ENCODE data around the gene RASGEF1B. TPM values are rescaled to one million over a fixed set of nuclear protein-coding genes. Genes with fewer than 3 reads are reported as not detected.

The RASGEF1B gene
- total RNA-seq, 1 experiment from 2014 or later: 8.1 TPM

DNA sequence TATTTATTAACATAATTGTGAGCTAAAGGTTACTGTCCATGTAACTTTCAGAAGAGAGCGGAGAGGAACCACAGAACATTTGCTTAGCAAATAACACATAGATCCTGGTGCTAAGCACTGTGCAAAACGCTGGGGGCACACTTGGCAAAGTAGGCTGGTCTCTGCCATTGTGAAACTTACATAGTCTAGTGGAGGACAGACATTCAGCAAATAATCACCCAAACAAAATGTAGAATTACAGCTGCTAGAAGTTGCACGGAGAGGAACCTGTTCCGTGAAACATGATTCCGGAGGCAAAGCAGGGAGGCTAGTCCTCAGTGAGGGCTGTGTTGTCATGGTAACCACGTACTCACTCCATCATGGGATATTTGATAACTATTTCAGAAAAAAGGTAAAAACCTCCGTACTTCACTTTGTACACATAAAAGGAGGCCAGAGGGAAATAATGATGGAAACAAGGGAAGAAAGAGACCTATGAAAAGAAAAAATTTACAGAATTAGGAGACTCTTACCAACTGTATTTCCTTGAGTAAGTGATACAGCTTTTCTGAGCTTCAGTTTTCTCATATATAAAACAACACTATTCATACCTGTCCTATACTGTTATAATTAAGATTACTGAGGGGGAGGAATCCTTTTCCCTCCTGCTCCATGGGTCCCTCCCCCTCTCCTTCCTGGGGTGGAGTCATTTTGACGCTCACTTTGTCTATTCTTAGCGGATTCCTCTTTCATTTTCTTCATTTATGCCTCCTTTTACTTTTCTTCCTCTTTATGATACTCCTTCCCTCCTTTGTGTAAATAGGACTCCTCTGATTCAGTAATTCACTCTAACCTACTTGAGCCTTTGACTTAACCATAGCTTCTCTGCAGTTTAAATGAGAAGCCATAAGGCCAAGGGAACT, 825 bp upstream of the RASGEF1B start:
- BruUV-seq (replicated peaks): no TSS peak
- no peaks in the 10 kb centered on the region for H3K9me3 ChIP-seq (ENCODE audit: low read depth, low read length, poor library complexity, severe bottlenecking)
- CTCF ChIA-PET: interaction anchor here (1.7 kb wide), 1 partner anchor 796 kb away, joined by 6 read pairs; no protein-coding TSS in a partner anchor
- no peak overlapping the region for H3K27ac ChIP-seq (ENCODE audit: low read depth, low read length, poor library complexity, severe bottlenecking)
- H3K4me3 ChIP-seq (ENCODE audit: low read depth, low read length, poor library complexity, severe bottlenecking): peak overlapping the region; percentile 69
- no peaks in the 10 kb centered on the region for H3K36me3 ChIP-seq (ENCODE audit: insufficient read depth, low read length, poor library complexity, severe bottlenecking)
- POLR2A ChIA-PET (ENCODE audit: low non-redundant PET): interaction anchor here (0.6 kb wide), 1 partner anchor 293 kb away, joined by 4 read pairs; no protein-coding TSS in a partner anchor
- DNase-seq (ENCODE audit: low spot score): peak; percentile 67
- peaks cover 5% of the 10 kb centered on the region for H3K4me1 ChIP-seq (ENCODE audit: insufficient read depth, low read length, poor library complexity, severe bottlenecking)
- H3K27me3 ChIP-seq (replicated peaks; ENCODE audit: insufficient read depth, low read depth, low read length, poor library complexity): no peaks in the 10 kb centered on the region
- intact Hi-C loops (cut with micrococcal nuclease; ENCODE audit: unreplicated experiment): no loop called here
- TF ChIP-seq, protein P1, sequence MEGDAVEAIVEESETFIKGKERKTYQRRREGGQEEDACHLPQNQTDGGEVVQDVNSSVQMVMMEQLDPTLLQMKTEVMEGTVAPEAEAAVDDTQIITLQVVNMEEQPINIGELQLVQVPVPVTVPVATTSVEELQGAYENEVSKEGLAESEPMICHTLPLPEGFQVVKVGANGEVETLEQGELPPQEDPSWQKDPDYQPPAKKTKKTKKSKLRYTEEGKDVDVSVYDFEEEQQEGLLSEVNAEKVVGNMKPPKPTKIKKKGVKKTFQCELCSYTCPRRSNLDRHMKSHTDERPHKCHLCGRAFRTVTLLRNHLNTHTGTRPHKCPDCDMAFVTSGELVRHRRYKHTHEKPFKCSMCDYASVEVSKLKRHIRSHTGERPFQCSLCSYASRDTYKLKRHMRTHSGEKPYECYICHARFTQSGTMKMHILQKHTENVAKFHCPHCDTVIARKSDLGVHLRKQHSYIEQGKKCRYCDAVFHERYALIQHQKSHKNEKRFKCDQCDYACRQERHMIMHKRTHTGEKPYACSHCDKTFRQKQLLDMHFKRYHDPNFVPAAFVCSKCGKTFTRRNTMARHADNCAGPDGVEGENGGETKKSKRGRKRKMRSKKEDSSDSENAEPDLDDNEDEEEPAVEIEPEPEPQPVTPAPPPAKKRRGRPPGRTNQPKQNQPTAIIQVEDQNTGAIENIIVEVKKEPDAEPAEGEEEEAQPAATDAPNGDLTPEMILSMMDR (conservative IDR thresholded peaks at IDR 0.05; ENCODE audit: low read depth, low read length): peak; percentile 34; the same call in 1 of the 2 replicates
- no peak for TF ChIP-seq EZH2 (IDR thresholded peaks at IDR 0.05; ENCODE audit: borderline replicate concordance, low read depth, low read length, poor library complexity, severe bottlenecking)

DNA sequence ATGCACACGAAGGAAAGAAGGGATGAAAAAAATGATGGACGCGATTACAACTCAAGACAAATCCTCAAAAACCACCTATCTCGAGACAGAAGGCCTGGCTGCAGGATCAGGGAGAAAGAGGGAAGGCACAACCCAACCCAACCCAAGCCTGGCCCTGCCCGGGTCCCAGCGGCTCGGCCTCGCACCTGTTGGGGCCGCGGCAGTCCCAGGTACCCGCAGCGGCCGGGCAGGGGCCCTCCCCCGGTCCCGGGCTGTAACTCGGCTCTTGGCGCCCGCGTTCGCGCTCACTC, 464 bp downstream of the RASGEF1B start:
- no peak for TF ChIP-seq EZH2 (IDR thresholded peaks at IDR 0.05; ENCODE audit: borderline replicate concordance, low read depth, low read length, poor library complexity, severe bottlenecking)
- TF ChIP-seq, protein P1 (conservative IDR thresholded peaks at IDR 0.05; ENCODE audit: low read depth, low read length): no peak
- DNase-seq (ENCODE audit: low spot score): no peak
- Histone ChIP-seq H3K27ac (ENCODE audit: low read depth, low read length, poor library complexity, severe bottlenecking) (peak overlapping the region; percentile 71), H3K4me3 (ENCODE audit: low read depth, low read length, poor library complexity, severe bottlenecking) (peak overlapping the region; percentile 69), H3K27me3 (replicated peaks; ENCODE audit: insufficient read depth, low read depth, low read length, poor library complexity) (no peaks in the 10 kb centered on the region), H3K9me3 (ENCODE audit: low read depth, low read length, poor library complexity, severe bottlenecking) (no peaks in the 10 kb centered on the region), H3K36me3 (ENCODE audit: insufficient read depth, low read length, poor library complexity, severe bottlenecking) (no peaks in the 10 kb centered on the region), H3K4me1 (ENCODE audit: insufficient read depth, low read length, poor library complexity, severe bottlenecking) (peaks cover 14% of the 10 kb centered on the region)
- intact Hi-C loops (cut with micrococcal nuclease; ENCODE audit: unreplicated experiment): no loop called here
- BruUV-seq (replicated peaks): no TSS peak
- ChIA-PET CTCF (interaction anchor here (0.6 to 1.7 kb wide), 4 partner anchors 217 to 1269 kb away, joined by 3 to 9 read pairs (median 6); no protein-coding TSS in a partner anchor), POLR2A (ENCODE audit: low non-redundant PET) (interaction anchor here (0.6 kb wide), 1 partner anchor 72 kb away, joined by 3 read pairs; no protein-coding TSS in a partner anchor)

DNA sequence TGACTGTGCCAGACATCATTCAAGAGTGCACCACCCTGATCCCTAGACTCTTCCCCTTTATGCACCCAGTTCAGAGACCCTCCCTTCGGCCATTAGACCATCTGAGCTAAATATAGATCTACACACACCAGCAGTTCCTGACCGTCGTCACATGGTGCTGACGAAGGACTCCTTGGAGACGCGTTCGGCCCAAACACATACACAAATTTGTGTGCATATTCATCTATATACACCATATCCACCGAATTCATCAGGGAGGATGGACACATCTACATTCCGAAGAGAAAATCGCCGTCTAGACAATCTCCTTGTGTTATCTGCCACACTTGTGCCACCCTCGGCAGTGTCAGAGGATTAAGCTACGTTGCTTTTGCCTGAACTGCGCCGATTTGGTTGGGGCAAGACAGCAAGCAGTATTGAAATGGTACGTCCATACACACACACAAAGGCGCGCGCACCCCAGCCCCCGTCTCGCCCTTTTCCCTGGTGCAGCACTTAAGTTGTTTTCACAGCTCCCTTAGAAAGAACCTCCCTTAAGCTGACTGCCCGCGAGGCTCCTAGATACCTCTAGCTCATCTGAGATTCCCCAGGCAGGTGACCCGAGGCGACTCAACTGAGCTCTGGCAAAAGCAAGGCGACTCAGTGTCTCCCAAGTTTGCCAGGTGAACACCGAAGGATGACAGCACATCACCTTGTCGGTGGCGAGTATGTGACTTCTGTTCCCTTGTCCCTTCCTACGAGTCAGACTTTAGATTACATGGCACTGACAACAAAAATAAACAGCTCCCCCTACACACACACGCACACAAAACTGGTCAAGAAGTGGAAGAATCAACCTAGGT, 1.0 kb downstream of the RASGEF1B start:
- TF ChIP-seq, protein P1 (conservative IDR thresholded peaks at IDR 0.05; ENCODE audit: low read depth, low read length): no peak
- TF ChIP-seq EZH2 (IDR thresholded peaks at IDR 0.05; ENCODE audit: borderline replicate concordance, low read depth, low read length, poor library complexity, severe bottlenecking): no peak
- H3K27me3 ChIP-seq (replicated peaks; ENCODE audit: insufficient read depth, low read depth, low read length, poor library complexity): no peaks in the 10 kb centered on the region
- intact Hi-C loops (cut with micrococcal nuclease; ENCODE audit: unreplicated experiment): no loop called here
- no peaks in the 10 kb centered on the region for H3K36me3 ChIP-seq (ENCODE audit: insufficient read depth, low read length, poor library complexity, severe bottlenecking)
- peak overlapping the region; percentile 71 for H3K27ac ChIP-seq (ENCODE audit: low read depth, low read length, poor library complexity, severe bottlenecking)
- peak overlapping the region; percentile 69 for H3K4me3 ChIP-seq (ENCODE audit: low read depth, low read length, poor library complexity, severe bottlenecking)
- H3K9me3 ChIP-seq (ENCODE audit: low read depth, low read length, poor library complexity, severe bottlenecking): no peaks in the 10 kb centered on the region
- ChIA-PET POLR2A (ENCODE audit: low non-redundant PET) (interaction anchor here (0.6 kb wide), 1 partner anchor 72 kb away, joined by 3 read pairs; no protein-coding TSS in a partner anchor), CTCF (interaction anchor here (0.8 to 1.7 kb wide), 3 partner anchors 217 to 798 kb away, joined by 3 to 6 read pairs (median 6); no protein-coding TSS in a partner anchor)
- peaks cover 20% of the 10 kb centered on the region for H3K4me1 ChIP-seq (ENCODE audit: insufficient read depth, low read length, poor library complexity, severe bottlenecking)
- DNase-seq (ENCODE audit: low spot score): peak; percentile 23
- BruUV-seq (replicated peaks): TSS peak; percentile 61
